GM19239 (cell line): ENCODE measurements around the gene TMEM200B.
"Not testable (repeated sequence)": the region's sequence is repeated elsewhere in the genome, so short reads cannot be mapped to it uniquely, and the experiment has no call there.

Source experiments
- DNase-seq: peaks from one replicate; pipeline ENCODE4 v3.0.0; 2011; ENCODE audit warnings: low spot score; ENCODE audit not compliant: insufficient read length
- FAIRE-seq: peaks from 2 replicates; lab custom pipeline; 2011; peaks lifted over from hg19 to GRCh38; lab: Jason Lieb, UNC

TMEM200B gene

GRCh38 chr1:29113413-29114117 lies 10.1 kb downstream of the TMEM200B start:
- DNase-seq (no peak), FAIRE-seq (no peak)

GRCh38 chr1:29112705-29113412 lies 10.8 kb downstream of the TMEM200B start:
- no peak for DNase-seq
- no peak for FAIRE-seq

- not testable (repeated sequence) for FAIRE-seq, DNase-seq
These were observed 15.7 kb downstream of the TMEM200B start for GRCh38 chr1:29108041-29108440.

- no peak for DNase-seq
- FAIRE-seq = no peak
These were observed 17.9 kb downstream of the TMEM200B start for GRCh38 chr1:29105822-29106221.

GRCh38 chr1:29100487-29100886 lies 23.2 kb downstream of the TMEM200B start:
- DNase-seq (no peak), FAIRE-seq (no peak)

- FAIRE-seq (no peak), DNase-seq (no peak)
These were observed 24.4 kb downstream of the TMEM200B start for GRCh38 chr1:29099286-29099685.

- FAIRE-seq (no peak), DNase-seq (no peak)
These were observed 27.3 kb downstream of the TMEM200B start for GRCh38 chr1:29096231-29096886.

GRCh38 chr1:29094954-29095353 lies 28.7 kb downstream of the TMEM200B start:
- FAIRE-seq = no peak
- no peak for DNase-seq

- no peak for FAIRE-seq
- DNase-seq = no peak
These were observed 29.3 kb downstream of the TMEM200B start for GRCh38 chr1:29094433-29094832.

- FAIRE-seq, DNase-seq: not testable (repeated sequence)
These were observed 31.0 kb downstream of the TMEM200B start for GRCh38 chr1:29092704-29093103.

- FAIRE-seq (no peak), DNase-seq (no peak)
These were observed 32.6 kb downstream of the TMEM200B start for GRCh38 chr1:29090937-29091618.

GRCh38 chr1:29084196-29084521 lies 39.5 kb downstream of the TMEM200B start:
- no peak for FAIRE-seq
- no peak for DNase-seq

- FAIRE-seq (no peak), DNase-seq (no peak)
These were observed 40.1 kb downstream of the TMEM200B start for GRCh38 chr1:29083317-29084195.

- DNase-seq (no peak), FAIRE-seq (no peak)
These were observed 41.2 kb downstream of the TMEM200B start for GRCh38 chr1:29082519-29082918.

GRCh38 chr1:29081201-29081600 lies 42.5 kb downstream of the TMEM200B start:
- DNase-seq = no peak

GRCh38 chr1:29079916-29080629 lies 43.6 kb downstream of the TMEM200B start:
- FAIRE-seq, DNase-seq: not testable (repeated sequence)

More at GRCh38 chr1:29081201-29081600, 42.5 kb downstream of the TMEM200B start:
- FAIRE-seq = no peak

- DNase-seq = no peak
- no peak for FAIRE-seq
These were observed 46.5 kb downstream of the TMEM200B start for GRCh38 chr1:29077155-29077554.
